DND-41 (cell line): ENCODE results near the gene LINC00237.

Experiments
- EZH2 ChIP-seq: IDR thresholded peaks from 3 replicates; pipeline ENCODE4 v1.6.1; 2012; ENCODE audit warnings: borderline replicate concordance, low read depth, mild to moderate bottlenecking, moderate library complexity, low read length, inconsistent platforms; ENCODE audit not compliant: severe bottlenecking
- TF ChIP-seq, protein P1 (sequence below): IDR thresholded peaks from 2 replicates; pipeline ENCODE4 v1.5.1; 2012; ENCODE audit warnings: borderline replicate concordance, low read length, moderate library complexity, mild to moderate bottlenecking; ENCODE audit not compliant: poor library complexity, severe bottlenecking; ENCODE audit errors: extremely low read depth

DNA sequence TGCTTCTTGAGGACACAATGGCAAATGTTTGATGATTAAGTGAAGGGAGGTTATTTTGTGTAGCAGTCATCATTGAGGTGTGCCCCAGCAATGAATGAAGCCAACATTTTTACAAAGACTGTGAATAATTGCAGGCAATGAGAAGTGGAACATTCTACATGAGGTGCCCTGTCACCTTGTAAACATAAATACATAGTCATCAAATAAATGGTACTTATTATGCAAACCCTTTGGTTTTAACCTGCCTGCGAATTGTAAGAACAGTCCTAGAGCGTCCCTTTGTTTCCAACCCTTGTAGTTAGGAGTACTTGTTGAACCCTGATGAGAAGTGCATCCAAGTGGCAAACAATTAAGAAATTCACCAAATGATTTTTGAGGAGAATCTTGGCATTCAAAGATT is 12.6 kb upstream of the LINC00237 start:
- TF ChIP-seq, protein P1, sequence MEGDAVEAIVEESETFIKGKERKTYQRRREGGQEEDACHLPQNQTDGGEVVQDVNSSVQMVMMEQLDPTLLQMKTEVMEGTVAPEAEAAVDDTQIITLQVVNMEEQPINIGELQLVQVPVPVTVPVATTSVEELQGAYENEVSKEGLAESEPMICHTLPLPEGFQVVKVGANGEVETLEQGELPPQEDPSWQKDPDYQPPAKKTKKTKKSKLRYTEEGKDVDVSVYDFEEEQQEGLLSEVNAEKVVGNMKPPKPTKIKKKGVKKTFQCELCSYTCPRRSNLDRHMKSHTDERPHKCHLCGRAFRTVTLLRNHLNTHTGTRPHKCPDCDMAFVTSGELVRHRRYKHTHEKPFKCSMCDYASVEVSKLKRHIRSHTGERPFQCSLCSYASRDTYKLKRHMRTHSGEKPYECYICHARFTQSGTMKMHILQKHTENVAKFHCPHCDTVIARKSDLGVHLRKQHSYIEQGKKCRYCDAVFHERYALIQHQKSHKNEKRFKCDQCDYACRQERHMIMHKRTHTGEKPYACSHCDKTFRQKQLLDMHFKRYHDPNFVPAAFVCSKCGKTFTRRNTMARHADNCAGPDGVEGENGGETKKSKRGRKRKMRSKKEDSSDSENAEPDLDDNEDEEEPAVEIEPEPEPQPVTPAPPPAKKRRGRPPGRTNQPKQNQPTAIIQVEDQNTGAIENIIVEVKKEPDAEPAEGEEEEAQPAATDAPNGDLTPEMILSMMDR = no peak
- no peak for TF ChIP-seq EZH2
